K562 (cell line): ENCODE measurements around the gene SERPINH1. TPM values are rescaled to one million over a fixed set of nuclear protein-coding genes. Genes with fewer than 3 reads are reported as not detected.

Source experiments
- ATAC-seq: fragments of 200-7000 bp; cut with Tn5 transposase; 3 replicates; pipeline ENCODE4 v1.9.1; 2020; ENCODE audit warnings: moderate library complexity
- BruUV-seq: library from RNA; stranded (reverse); fragments of 400-500 nt; replicated peaks from 2 replicates; lab custom pipeline; 2021; lab: Mats Ljungman, UMichigan
- CTCF ChIA-PET: fragments of 300-600 bp; formaldehyde crosslinking; extraction: SDS; loops from one replicate; lab custom pipeline; 2021; ENCODE audit warnings: low intra/inter-chr PET ratio; lab: Yijun Ruan, JAX
- POLR2A ChIA-PET: fragments of 300-600, 350-650 bp; sonication (Branson Sonifier 250); formaldehyde crosslinking; extraction: SDS; loops from one replicate; lab custom pipeline; 2021; ENCODE audit warnings: antibody characterized with exemption, inconsistent platforms; lab: Yijun Ruan, JAX
- DNase-seq, 4 experiments: peaks; one replicate each; pipeline versions ENCODE4 v3.0.0 to v3.0.0-alpha.2; 2011 to 2018; ENCODE audit warnings: low spot score in 3 of 4, mixed read lengths in 3 of 4; ENCODE audit errors: extremely low read depth in 1 of 4
- FAIRE-seq: peaks from 2 replicates; lab custom pipeline; 2011; peaks lifted over from hg19 to GRCh38; lab: Jason Lieb, UNC
- H2AFZ ChIP-seq: 2 replicates; pipeline ENCODE4 v1.6.0; 2011; ENCODE audit warnings: low read depth, low read length, control low read depth, inconsistent platforms
- H3K27ac ChIP-seq: fragments of 200-600 bp; 3 replicates; pipeline ENCODE4 v1.8.0; 2011; ENCODE audit warnings: low read depth, mild to moderate bottlenecking, control low read depth, inconsistent platforms, low read length, moderate library complexity, mixed read lengths; ENCODE audit errors: extremely low read depth
- H3K27me3 ChIP-seq, 2 experiments: fragments of 300-600 bp in 1 of 2; 2 replicates in 1 of 2; 3 replicates in 1 of 2; pipeline versions ENCODE4 v1.6.0 to v1.8.0; 2011; ENCODE audit warnings: inconsistent platforms in 2 of 2, low read length in 2 of 2, mild to moderate bottlenecking in 1 of 2, mixed read lengths in 1 of 2, moderate library complexity in 1 of 2; ENCODE audit not compliant: control insufficient read depth in 2 of 2, insufficient read depth in 2 of 2
- H3K36me3 ChIP-seq: fragments of 300-600 bp; 3 replicates; pipeline ENCODE4 v1.8.0; 2011; ENCODE audit warnings: mild to moderate bottlenecking, low read length, inconsistent platforms; ENCODE audit not compliant: control insufficient read depth, insufficient read depth
- H3K4me1 ChIP-seq, 2 experiments: fragments of 200-600 bp in 1 of 2; replicated peaks in 1 of 2; 2 replicates in 1 of 2; 3 replicates in 1 of 2; pipeline versions ENCODE4 v1.5.1 to v1.8.0; 2011; ENCODE audit warnings: inconsistent platforms in 2 of 2, low read length in 2 of 2, mild to moderate bottlenecking in 1 of 2, mixed read lengths in 1 of 2, moderate library complexity in 1 of 2; ENCODE audit not compliant: control insufficient read depth in 2 of 2, insufficient read depth in 2 of 2
- H3K4me2 ChIP-seq: 2 replicates; pipeline ENCODE4 v1.6.1; 2011; ENCODE audit warnings: low read length, control low read depth, inconsistent platforms, mixed read lengths; ENCODE audit not compliant: insufficient read depth
- H3K4me3 ChIP-seq: fragments of 200-600 bp; sonication (generic), shearing (Covaris generic); 2 replicates; pipeline ENCODE4 v1.5.1; 2016; ENCODE audit warnings: control low read depth, inconsistent platforms
- H3K79me2 ChIP-seq: fragments of 200-600 bp; 3 replicates; pipeline ENCODE4 v1.8.0; 2011; ENCODE audit warnings: low read length, inconsistent platforms; ENCODE audit not compliant: control insufficient read depth, insufficient read depth
- H3K9ac ChIP-seq, 2 experiments: 2 replicates each; pipeline versions ENCODE4 v1.6.0 to v1.6.1; 2011; ENCODE audit warnings: low read depth in 2 of 2, low read length in 2 of 2, control low read depth in 1 of 2, inconsistent platforms in 1 of 2, mild to moderate bottlenecking in 1 of 2, mixed read lengths in 1 of 2; ENCODE audit not compliant: insufficient read depth in 1 of 2
- H3K9me1 ChIP-seq: one replicate; pipeline ENCODE4 v1.6.0; 2011; ENCODE audit warnings: inconsistent platforms, mild to moderate bottlenecking, low read length, moderate library complexity; ENCODE audit not compliant: control insufficient read depth, insufficient read depth
- H3K9me3 ChIP-seq: replicated peaks from 2 replicates; pipeline ENCODE4 v1.5.1; 2011; ENCODE audit warnings: low read depth, low read length, inconsistent platforms; ENCODE audit not compliant: control insufficient read depth, insufficient read depth
- H4K20me1 ChIP-seq: replicated peaks from 2 replicates; pipeline ENCODE4 v1.6.1; 2011; ENCODE audit warnings: low read length, inconsistent platforms, mixed read lengths; ENCODE audit not compliant: control insufficient read depth, insufficient read depth
- EGR1 ChIP-seq: fragments of 450-650 bp; conservative IDR thresholded peaks from 2 replicates; pipeline ENCODE4 v1.6.1; 2017; ENCODE audit warnings: mild to moderate bottlenecking
- GTF2E2 ChIP-seq: fragments of 200-800 bp; sonication (Bioruptor generic); IDR thresholded peaks from 2 replicates; pipeline ENCODE4 v1.6.1; 2016; ENCODE audit warnings: missing genetic modification characterization, missing compliant biosample characterization
- HCFC1 ChIP-seq: IDR thresholded peaks from 2 replicates; pipeline ENCODE4 v1.6.1; 2012; ENCODE audit warnings: low read depth, low read length, improper control_type of control experiment
- HMBOX1 ChIP-seq: sonication (generic); IDR thresholded peaks from 2 replicates; pipeline ENCODE4 v1.6.1; 2016
- IFI16 ChIP-seq: fragments of 250-450 bp; sonication (Bioruptor Pico); IDR thresholded peaks from 2 replicates; pipeline ENCODE4 v2.1.2; 2022; ENCODE audit warnings: mild to moderate bottlenecking, inconsistent platforms
- PCBP2 ChIP-seq: fragments of 200-400 bp; formaldehyde crosslinking; IDR thresholded peaks from 2 replicates; pipeline ENCODE4 v1.6.1; 2018; ENCODE audit warnings: low read length, low read depth, mild to moderate bottlenecking, moderate library complexity; ENCODE audit not compliant: poor library complexity, severe bottlenecking
- PHB2 ChIP-seq: fragments of 450-650 bp; IDR thresholded peaks from 2 replicates; pipeline ENCODE4 v1.6.1; 2017; ENCODE audit warnings: low read depth
- RAD21 ChIP-seq, 2 experiments: fragments of 250-450 bp in 1 of 2; fragments of 450-650 bp in 1 of 2; sonication (Bioruptor Pico) in 1 of 2; formaldehyde crosslinking in 1 of 2; IDR thresholded peaks in 1 of 2; conservative IDR thresholded peaks in 1 of 2; 2 replicates each; pipeline versions ENCODE4 v1.4.0 to v1.8.0; 2020 to 2022; ENCODE audit warnings: mild to moderate bottlenecking in 2 of 2, moderate library complexity in 1 of 2
- RFX1 ChIP-seq: fragments of 450-650 bp; IDR thresholded peaks from 2 replicates; pipeline ENCODE4 v1.6.1; 2016; ENCODE audit warnings: mild to moderate bottlenecking, moderate library complexity
- ZNF12 ChIP-seq: sonication (generic); formaldehyde crosslinking; IDR thresholded peaks from 2 replicates; pipeline ENCODE4 v1.4.0; 2020; ENCODE audit warnings: mild to moderate bottlenecking, missing genetic modification reagents
- ZNF165 ChIP-seq: fragments of 250-450 bp; sonication (Bioruptor Pico); IDR thresholded peaks from 2 replicates; pipeline ENCODE4 v1.4.0; 2020; ENCODE audit warnings: borderline replicate concordance
- ZNF408 ChIP-seq: fragments of 250-450 bp; sonication (Bioruptor Pico); IDR thresholded peaks from 2 replicates; pipeline ENCODE4 v1.4.0; 2020; ENCODE audit warnings: low read depth, mild to moderate bottlenecking, moderate library complexity
- in situ Hi-C: fragments of 300-500 bp; cut with MboI; formaldehyde crosslinking; loops from 4 replicates; pipeline ENCODE4 v1.15.0; 2018; ENCODE audit warnings: inconsistent platforms, mixed read lengths
- intact Hi-C: fragments of 100-400 bp; cut with micrococcal nuclease; formaldehyde crosslinking; loops from 2 replicates; pipeline ENCODE4 v1.14.2; 2022
- polyA plus RNA-seq, 8 experiments: library from polyadenylated mRNA; depleted of rRNA in 4 of 8; stranded (reverse) in 5 of 8; unstranded in 3 of 8; fragments of >200 nt; fragmentation: Nextera tagmentation in 2 of 8; fragmentation: Illumina TruSeq in 1 of 8; extraction: Ambion mirVana in 2 of 8; extraction: Trizol in 1 of 8; gene quantifications; 2 replicates each; pipeline versions ENCODE4 v1.2.1 to v1.2.3, GENCODE V29; 2011 to 2014; ENCODE audit warnings: inconsistent platforms in 1 of 8, missing spikeins in 1 of 8
- total RNA-seq, 7 experiments: library from RNA; depleted of rRNA in 6 of 7; stranded (reverse); fragments of >200 nt in 6 of 7; fragmentation: Illumina TruSeq in 2 of 7; extraction: Trizol in 2 of 7; gene quantifications; 2 replicates each; pipeline versions ENCODE4 v1.2.1 to v1.2.3, GENCODE V29; 2011 to 2021; ENCODE audit warnings: low replicate concordance in 1 of 7

SERPINH1 gene
- total and polyA plus RNA-seq, 9 of the 15 experiments (the other 6 are each of a cell fraction or from before 2014, with no cell fraction given): 2.8 to 106 (median 67.9) TPM

GRCh38 chr11:75598264-75598663, 36.2 kb downstream of the SERPINH1 start:
- Histone ChIP-seq H3K4me1 (peaks cover 14 to 16% of the 10 kb centered on the region in 2 experiments; a peak in 4 of 5 replicates), H3K27ac (no peak overlapping the region), H3K9me1 (no peaks in the 10 kb centered on the region), H3K27me3 (peaks cover 0 to 6% of the 10 kb centered on the region in 2 experiments; a peak in 1 of 5 replicates), H3K4me3 (no peak overlapping the region), H3K9ac (no peak overlapping the region), H3K79me2 (no peaks in the 10 kb centered on the region), H3K9me3 (no peaks in the 10 kb centered on the region), H3K4me2 (no peak overlapping the region), H4K20me1 (no peaks in the 10 kb centered on the region), H2AFZ (no peak overlapping the region), H3K36me3 (no peaks in the 10 kb centered on the region)
- TF ChIP-seq IFI16: no peak
- no peak for TF ChIP-seq PHB2
- TF ChIP-seq ZNF12 (CRISPR knock-in tag): no peak
- TF ChIP-seq ZNF408 (CRISPR knock-in tag): no peak
- TF ChIP-seq ZNF165 (CRISPR knock-in tag): no peak
- no peak for TF ChIP-seq EGR1
- no peak for TF ChIP-seq PCBP2
- no peak for TF ChIP-seq GTF2E2
- TF ChIP-seq HMBOX1: no peak
- no peak for TF ChIP-seq RFX1
- TF ChIP-seq HCFC1: no peak
- no peak for TF ChIP-seq RAD21 (CRISPR knock-in tag; conservative IDR thresholded peaks at IDR 0.05 in 1 of 2, IDR thresholded peaks at IDR 0.05 in 1 of 2)
- ChIA-PET CTCF (no interaction called here), POLR2A (interaction anchor here (0.5 to 1.8 kb wide), 4 partner anchors 13 to 182 kb away, joined by 3 to 6 read pairs (median 3); no protein-coding TSS in a partner anchor)
- ATAC-seq (no peak), FAIRE-seq (no peak), DNase-seq (no peak)
- in situ Hi-C loops: no loop called here
- intact Hi-C loops: no loop called here
- no TSS peak for BruUV-seq
